ENCODE results near the gene ARHGEF10L. TPM values are rescaled to one million over a fixed set of nuclear protein-coding genes. Genes with fewer than 3 reads are reported as not detected.

Gene ARHGEF10L
- total RNA-seq, 1 donor from 2014 or later = 27.8 TPM

DNA sequence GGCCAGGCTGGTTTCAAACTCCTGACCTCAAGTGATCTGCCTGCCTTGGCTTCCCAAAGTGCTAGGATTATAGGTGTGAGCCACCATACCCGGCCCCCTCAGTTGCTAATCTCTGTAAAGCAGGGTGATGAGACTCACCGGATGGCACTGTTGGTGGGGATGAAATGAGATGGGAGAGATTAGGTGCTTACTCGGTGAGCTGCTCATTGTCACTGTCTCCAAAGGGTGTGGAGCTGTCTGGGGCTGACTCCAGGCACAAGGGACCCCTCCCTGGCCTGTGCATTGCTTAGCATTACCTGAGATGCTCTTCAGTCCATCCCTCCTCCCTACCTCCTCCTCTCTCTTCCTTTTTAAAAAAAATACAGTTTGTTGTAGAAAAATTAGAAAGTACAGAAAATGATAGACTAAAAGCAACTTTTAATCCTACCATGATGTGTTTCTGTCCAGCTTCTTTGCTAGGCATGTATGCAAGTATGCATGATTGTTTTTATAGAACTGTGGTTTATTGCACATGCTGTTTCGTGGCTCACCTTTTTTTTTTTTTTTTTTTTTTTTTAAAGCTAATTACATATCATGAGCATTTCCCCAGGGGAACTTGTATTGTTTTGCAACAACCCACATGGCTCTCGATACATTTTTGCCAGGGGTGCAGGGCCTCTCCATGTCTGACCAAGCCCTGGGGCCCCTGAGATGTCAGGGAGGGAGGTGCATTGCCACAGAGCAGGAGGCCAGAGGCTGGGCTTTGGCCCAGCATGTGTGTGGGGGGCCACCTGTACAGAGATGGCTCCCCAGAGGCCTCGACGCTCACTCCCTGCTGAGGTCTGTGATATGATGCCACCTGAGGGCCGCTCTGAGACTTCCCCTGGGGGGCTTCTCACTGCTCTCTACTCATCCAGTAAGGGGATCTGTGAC, 55.4 kb downstream of the ARHGEF10L start:
- TF ChIP-seq, protein P1, sequence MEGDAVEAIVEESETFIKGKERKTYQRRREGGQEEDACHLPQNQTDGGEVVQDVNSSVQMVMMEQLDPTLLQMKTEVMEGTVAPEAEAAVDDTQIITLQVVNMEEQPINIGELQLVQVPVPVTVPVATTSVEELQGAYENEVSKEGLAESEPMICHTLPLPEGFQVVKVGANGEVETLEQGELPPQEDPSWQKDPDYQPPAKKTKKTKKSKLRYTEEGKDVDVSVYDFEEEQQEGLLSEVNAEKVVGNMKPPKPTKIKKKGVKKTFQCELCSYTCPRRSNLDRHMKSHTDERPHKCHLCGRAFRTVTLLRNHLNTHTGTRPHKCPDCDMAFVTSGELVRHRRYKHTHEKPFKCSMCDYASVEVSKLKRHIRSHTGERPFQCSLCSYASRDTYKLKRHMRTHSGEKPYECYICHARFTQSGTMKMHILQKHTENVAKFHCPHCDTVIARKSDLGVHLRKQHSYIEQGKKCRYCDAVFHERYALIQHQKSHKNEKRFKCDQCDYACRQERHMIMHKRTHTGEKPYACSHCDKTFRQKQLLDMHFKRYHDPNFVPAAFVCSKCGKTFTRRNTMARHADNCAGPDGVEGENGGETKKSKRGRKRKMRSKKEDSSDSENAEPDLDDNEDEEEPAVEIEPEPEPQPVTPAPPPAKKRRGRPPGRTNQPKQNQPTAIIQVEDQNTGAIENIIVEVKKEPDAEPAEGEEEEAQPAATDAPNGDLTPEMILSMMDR (conservative IDR thresholded peaks at IDR 0.05; ENCODE audit: low read depth, low read length) = no peak
- no peak for DNase-seq (ENCODE audit: low read depth)
- no peak overlapping the region for H3K4me3 ChIP-seq (ENCODE audit: low read depth, low read length)

DNA sequence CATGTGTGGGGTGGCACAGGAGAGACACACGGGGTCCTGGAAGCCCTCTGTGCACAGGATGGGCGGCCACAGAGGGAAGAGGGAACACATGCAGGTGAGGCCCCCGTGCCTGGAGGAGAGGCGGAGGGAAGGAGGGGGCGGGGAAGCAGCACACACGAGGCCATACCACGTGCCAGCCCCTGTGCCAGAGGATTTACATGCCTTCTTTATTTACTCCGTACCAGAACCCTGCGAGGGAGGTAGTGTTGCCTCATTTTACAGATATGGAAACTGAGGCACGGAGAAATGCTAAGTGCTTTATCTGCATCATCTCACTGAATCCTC, 56.1 kb downstream of the ARHGEF10L start:
- DNase-seq (ENCODE audit: low read depth) = no peak
- no peak overlapping the region for H3K4me3 ChIP-seq (ENCODE audit: low read depth, low read length)
- TF ChIP-seq, protein P1 (conservative IDR thresholded peaks at IDR 0.05; ENCODE audit: low read depth, low read length) = no peak

DNA sequence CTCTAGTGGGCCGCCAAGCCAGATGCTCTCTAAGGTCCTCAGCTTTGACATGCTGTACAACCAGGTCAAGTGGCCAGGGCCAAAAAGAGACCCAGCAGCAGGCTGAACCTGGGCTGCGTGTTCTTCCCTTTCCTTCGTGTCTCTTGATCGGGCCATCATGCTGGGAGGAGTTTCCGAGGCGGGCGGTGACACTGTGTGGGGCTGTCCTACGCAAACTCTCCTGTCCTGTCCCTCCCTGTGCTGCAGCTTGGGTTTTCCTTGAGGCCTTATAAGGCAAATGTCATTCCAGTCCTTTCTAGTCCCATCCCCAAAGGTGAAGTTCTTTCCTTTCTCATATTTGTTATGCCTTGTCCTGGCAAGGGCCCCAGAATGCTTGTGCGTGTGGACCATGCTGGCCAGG, 56.7 kb downstream of the ARHGEF10L start:
- H3K4me3 ChIP-seq (ENCODE audit: low read depth, low read length) = no peak overlapping the region
- no peak for DNase-seq (ENCODE audit: low read depth)
- TF ChIP-seq, protein P1 (conservative IDR thresholded peaks at IDR 0.05; ENCODE audit: low read depth, low read length) = no peak

DNA sequence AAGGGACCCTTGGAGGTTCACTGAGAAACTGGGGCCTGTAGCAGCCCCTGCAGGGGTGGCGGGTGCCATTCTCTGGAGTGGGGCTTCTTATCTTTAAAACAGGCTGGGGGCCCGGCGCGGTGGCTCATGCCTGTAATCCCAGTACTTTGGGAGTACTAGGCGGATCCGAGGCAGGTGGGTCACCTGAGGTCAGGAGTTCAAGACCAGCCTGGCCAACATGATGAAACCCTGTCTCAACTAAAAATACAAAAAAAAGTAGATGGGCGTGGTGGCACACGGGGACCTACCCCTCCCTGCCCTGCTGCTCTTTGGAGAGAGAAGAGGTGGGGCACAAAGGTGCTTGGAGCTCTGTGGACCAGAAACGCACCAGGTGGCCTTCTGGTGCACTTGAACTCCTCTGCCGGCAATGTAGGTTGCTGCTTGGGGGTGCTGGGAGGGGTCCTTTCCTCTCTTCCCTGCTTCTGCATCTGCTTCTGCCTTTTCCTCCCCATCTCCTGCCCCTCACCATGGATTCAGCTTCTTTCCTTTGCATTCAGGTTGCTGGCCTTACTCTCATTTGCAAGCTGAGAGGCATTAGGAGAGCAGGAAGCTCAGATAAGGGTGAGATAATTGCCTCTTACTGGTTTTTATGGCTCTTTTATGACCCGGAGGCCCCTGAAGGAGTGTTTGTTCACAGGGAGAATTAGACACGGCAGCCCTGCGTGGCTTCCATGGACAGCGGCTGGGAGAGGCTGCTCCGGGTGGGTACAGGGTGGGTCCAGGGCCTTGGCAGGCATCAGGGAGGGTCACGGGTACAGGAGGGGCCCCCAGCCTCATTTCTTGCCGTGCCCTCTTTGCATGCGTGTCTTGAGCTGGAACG, 57.4 kb downstream of the ARHGEF10L start:
- no peak for DNase-seq (ENCODE audit: low read depth)
- TF ChIP-seq, protein P1 (conservative IDR thresholded peaks at IDR 0.05; ENCODE audit: low read depth, low read length) = no peak
- no peak overlapping the region for H3K4me3 ChIP-seq (ENCODE audit: low read depth, low read length)

DNA sequence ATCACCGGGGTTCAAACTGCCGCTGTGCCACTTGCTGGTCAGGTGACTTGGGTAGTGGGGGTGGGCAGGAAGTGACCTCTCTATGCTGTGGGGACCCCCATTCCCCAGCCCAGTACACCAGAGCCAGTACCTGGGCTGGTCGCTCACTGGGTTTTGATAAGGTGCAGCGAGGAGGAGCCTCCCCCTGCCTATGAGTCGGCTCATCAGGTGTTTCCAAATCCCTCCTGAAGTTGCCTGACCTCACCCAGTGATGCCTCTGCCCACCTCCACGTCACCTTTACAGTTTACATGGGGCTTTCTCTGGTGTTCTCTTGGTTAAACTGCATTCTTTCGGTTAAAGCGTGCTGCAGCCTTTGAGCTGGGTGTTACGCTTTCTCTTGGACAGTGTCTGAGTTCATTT, 58.2 kb downstream of the ARHGEF10L start:
- DNase-seq (ENCODE audit: low read depth) = no peak
- H3K4me3 ChIP-seq (ENCODE audit: low read depth, low read length) = no peak overlapping the region
- TF ChIP-seq, protein P1 (conservative IDR thresholded peaks at IDR 0.05; ENCODE audit: low read depth, low read length) = no peak

DNA sequence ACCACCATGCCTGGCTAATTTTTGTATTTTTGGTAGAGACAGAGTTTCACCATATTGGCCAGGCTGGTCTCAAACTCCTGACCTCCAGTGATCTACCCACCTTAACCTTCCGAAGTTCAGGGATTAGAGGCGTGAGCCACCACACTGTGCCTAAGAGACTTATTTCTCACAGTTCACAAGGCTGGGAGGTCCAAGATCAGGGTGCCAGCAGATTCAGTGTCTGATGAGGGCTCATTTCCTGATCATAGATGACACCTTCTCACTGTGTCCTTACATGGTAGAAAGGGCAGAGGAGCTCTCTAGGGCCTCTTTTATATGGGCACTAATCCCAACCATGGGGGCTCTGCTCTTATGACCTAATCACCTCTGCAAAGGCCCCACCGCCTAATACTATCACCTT, 58.8 kb downstream of the ARHGEF10L start:
- no peak for DNase-seq (ENCODE audit: low read depth)

More for the DNA sequence above, 58.8 kb downstream of the ARHGEF10L start:
- H3K4me3 ChIP-seq (ENCODE audit: low read depth, low read length) = no peak overlapping the region
- TF ChIP-seq, protein P1 (conservative IDR thresholded peaks at IDR 0.05; ENCODE audit: low read depth, low read length) = no peak

Measured in epithelial cell of proximal tubule (primary cell).